ENCODE measurements around the gene PREX1. TPM values are rescaled to one million over a fixed set of nuclear protein-coding genes. Genes with fewer than 3 reads are reported as not detected.

Gene PREX1
- total and polyA plus RNA-seq, 12 donors, result 10.1 to 85.1 (median 42.9) TPM

GRCh38 chr20:48785256-48785655 lies 42.5 kb downstream of the PREX1 start:
- H3K27me3 ChIP-seq, result no peaks in the 10 kb centered on the region
- H3K9me3 ChIP-seq (replicated peaks in 1 of 3), result no peaks in the 10 kb centered on the region
- H3K27ac ChIP-seq, result no peak overlapping the region
- H3K36me3 ChIP-seq (replicated peaks in 1 of 2), result no peaks in the 10 kb centered on the region
- DNase-seq, result no peak
- WGBS, 4 donors, result 96 to 100% (median 99%) methylated on average over 4 to 6 of the region's 6 CpGs
- no peak overlapping the region for H3K4me3 ChIP-seq
- TF ChIP-seq CTCF (IDR thresholded peaks at IDR 0.05), result no peak
- no peak for TF ChIP-seq POLR2A (IDR thresholded peaks at IDR 0.05)
- peaks cover 0 to 19% of the 10 kb centered on the region in 2 donors for H3K4me1 ChIP-seq (replicated peaks in 1 of 2)
- intact Hi-C loops (cut with DNase I), result no loop called here

GRCh38 chr20:48784273-48784641 lies 43.5 kb downstream of the PREX1 start:
- DNase-seq, result no peak
- no peaks in the 10 kb centered on the region for H3K36me3 ChIP-seq (replicated peaks in 1 of 2)
- no peaks in the 10 kb centered on the region for H3K27me3 ChIP-seq
- no peaks in the 10 kb centered on the region for H3K9me3 ChIP-seq (replicated peaks in 1 of 3)
- H3K4me3 ChIP-seq, result no peak overlapping the region
- intact Hi-C loops (cut with DNase I), result no loop called here
- TF ChIP-seq CTCF (IDR thresholded peaks at IDR 0.05) (no peak), POLR2A (IDR thresholded peaks at IDR 0.05) (no peak)
- WGBS, 4 donors, result 86 to 90% (median 88%) methylated on average over 5 of the region's 5 CpGs
- peaks cover 0 to 19% of the 10 kb centered on the region in 2 donors for H3K4me1 ChIP-seq (replicated peaks in 1 of 2)
- H3K27ac ChIP-seq, result no peak overlapping the region

GRCh38 chr20:48783533-48784272 lies 44.1 kb downstream of the PREX1 start:
- 81 to 86% (median 85%) methylated on average over 8 to 9 of the region's 9 CpGs for WGBS, 4 donors
- Histone ChIP-seq H3K27ac (no peak overlapping the region), H3K27me3 (no peaks in the 10 kb centered on the region), H3K36me3 (replicated peaks in 1 of 2) (no peaks in the 10 kb centered on the region), H3K4me1 (replicated peaks in 1 of 2) (peaks cover 0 to 19% of the 10 kb centered on the region in 2 donors), H3K4me3 (no peak overlapping the region), H3K9me3 (replicated peaks in 1 of 3) (no peaks in the 10 kb centered on the region)
- DNase-seq, result no peak
- TF ChIP-seq POLR2A (IDR thresholded peaks at IDR 0.05), result no peak
- TF ChIP-seq CTCF (IDR thresholded peaks at IDR 0.05), result no peak
- intact Hi-C loops (cut with DNase I), result no loop called here

GRCh38 chr20:48782901-48783308 lies 44.9 kb downstream of the PREX1 start:
- Histone ChIP-seq H3K27me3 (no peaks in the 10 kb centered on the region), H3K36me3 (replicated peaks in 1 of 2) (no peaks in the 10 kb centered on the region), H3K9me3 (replicated peaks in 1 of 3) (no peaks in the 10 kb centered on the region), H3K27ac (no peak overlapping the region), H3K4me3 (no peak overlapping the region), H3K4me1 (replicated peaks in 1 of 2) (peaks cover 0 to 15% of the 10 kb centered on the region in 2 donors)
- no peak for DNase-seq
- intact Hi-C loops (cut with DNase I), result no loop called here
- 82 to 91% (median 86%) methylated on average over 6 of the region's 6 CpGs for WGBS, 4 donors
- no peak for TF ChIP-seq POLR2A (IDR thresholded peaks at IDR 0.05)
- no peak for TF ChIP-seq CTCF (IDR thresholded peaks at IDR 0.05)

Data from adrenal gland (tissue), 12 donors.